ENCODE results near the gene IGFBP3.

- TF ChIP-seq CTCF (IDR thresholded peaks at IDR 0.05) (no peak), POLR2A (IDR thresholded peaks at IDR 0.05) (no peak)
Observed at GRCh38 chr7:45918556-45918955, 2.5 kb downstream of the IGFBP3 start.

Data from right lobe of liver (tissue), 4 donors.